Esophagus muscularis mucosa (tissue), 3 donors: Measurements from ENCODE around the gene E2F4.

Experiments used
- CTCF ChIP-seq, 3 experiments: fragments of 200-600 bp in 2 of 3; fragments of 450-650 bp in 1 of 3; sonication (generic) in 2 of 3; IDR thresholded peaks; one replicate each; pipeline ENCODE4 v1.5.1; 2017 to 2019; ENCODE audit warnings: antibody characterized with exemption in 3 of 3, mild to moderate bottlenecking in 2 of 3, moderate library complexity in 1 of 3
- POLR2A ChIP-seq: fragments of 450-650 bp; IDR thresholded peaks from one replicate; pipeline ENCODE4 v1.6.1; 2017; ENCODE audit warnings: antibody characterized with exemption, moderate library complexity, mild to moderate bottlenecking, low read depth
- POLR2AphosphoS5 ChIP-seq, 2 donors: sonication (generic); formaldehyde crosslinking; IDR thresholded peaks; one replicate each; pipeline ENCODE4 v1.6.1; 2017; ENCODE audit warnings: antibody characterized with exemption in 2 of 2

- TF ChIP-seq CTCF (IDR thresholded peaks at IDR 0.05) (no peak), POLR2A (no peak), POLR2AphosphoS5 (IDR thresholded peaks at IDR 0.05) (no peak)
These were observed 44.8 kb downstream of the E2F4 start for GRCh38 chr16:67236563-67237395.
